ENCODE results near the gene MYLK. TPM values are rescaled to one million over a fixed set of nuclear protein-coding genes. Genes with fewer than 3 reads are reported as not detected.
A peak's percentile ranks its signal among the peaks of the same experiment; 100 is the strongest.
"Not testable (repeated sequence)": the region's sequence is repeated elsewhere in the genome, so short reads cannot be mapped to it uniquely, and the experiment has no call there.

MYLK gene
- 100 to 1,000 TPM; 129 to 162 (median 137) TPM for polyA plus RNA-seq (ENCODE audit: insufficient read length in 4 of 4)

GRCh38 chr3:123884203-123884831, at the start of gene MYLK:
MYLK (minus strand) TSS chr3:123884332; CDS start chr3:123793841, 90,491 bp downstream.
- DNase-seq (ENCODE audit: low read depth in 4 of 4, low spot score in 3 of 4) = peak; percentile 55 to 72 (median 60)

- no peak for DNase-seq (ENCODE audit: low read depth in 4 of 4, low spot score in 3 of 4)
These were observed 46.3 kb upstream of the MYLK start for GRCh38 chr3:123930445-123930844.

GRCh38 chr3:123929325-123929724, 45.2 kb upstream of the MYLK start:
- DNase-seq (ENCODE audit: low read depth in 4 of 4, low spot score in 3 of 4) = no peak

GRCh38 chr3:123926396-123926795, 42.3 kb upstream of the MYLK start:
- DNase-seq (ENCODE audit: low read depth in 4 of 4, low spot score in 3 of 4) = no peak

GRCh38 chr3:123920868-123921267, 36.7 kb upstream of the MYLK start:
- no peak for DNase-seq (ENCODE audit: low read depth in 4 of 4, low spot score in 3 of 4)

- no peak for DNase-seq (ENCODE audit: low read depth in 4 of 4, low spot score in 3 of 4)
These were observed 36.3 kb upstream of the MYLK start for GRCh38 chr3:123920383-123920782.

- DNase-seq (ENCODE audit: low read depth in 4 of 4, low spot score in 3 of 4) = no peak
These were observed 35.2 kb upstream of the MYLK start for GRCh38 chr3:123919353-123919752.

- no peak for DNase-seq (ENCODE audit: low read depth in 4 of 4, low spot score in 3 of 4)
These were observed 30.7 kb upstream of the MYLK start for GRCh38 chr3:123914829-123915228.

- no peak for DNase-seq (ENCODE audit: low read depth in 4 of 4, low spot score in 3 of 4)
These were observed 25.7 kb upstream of the MYLK start for GRCh38 chr3:123909785-123910184.

- DNase-seq (ENCODE audit: low read depth in 4 of 4, low spot score in 3 of 4) = no peak
These were observed 23.6 kb upstream of the MYLK start for GRCh38 chr3:123907720-123908119.

- DNase-seq (ENCODE audit: low read depth in 4 of 4, low spot score in 3 of 4) = no peak
These were observed 15.3 kb upstream of the MYLK start for GRCh38 chr3:123899300-123899865.

- no peak for DNase-seq (ENCODE audit: low read depth in 4 of 4, low spot score in 3 of 4)
These were observed 8.9 kb upstream of the MYLK start for GRCh38 chr3:123893012-123893411.

GRCh38 chr3:123892195-123892594, 8.1 kb upstream of the MYLK start:
- no peak for DNase-seq (ENCODE audit: low read depth in 4 of 4, low spot score in 3 of 4)

- DNase-seq (ENCODE audit: low read depth in 4 of 4, low spot score in 3 of 4) = not testable (repeated sequence)
These were observed 6.9 kb upstream of the MYLK start for GRCh38 chr3:123890991-123891390.

- not testable (repeated sequence) for DNase-seq (ENCODE audit: low read depth in 4 of 4, low spot score in 3 of 4)
These were observed 6.0 kb upstream of the MYLK start for GRCh38 chr3:123890162-123890561.

- no peak for DNase-seq (ENCODE audit: low read depth in 4 of 4, low spot score in 3 of 4)
These were observed 861 bp upstream of the MYLK start for GRCh38 chr3:123884993-123885392.

- DNase-seq (ENCODE audit: low read depth in 4 of 4, low spot score in 3 of 4) = no peak
These were observed 380 bp downstream of the MYLK start for GRCh38 chr3:123883701-123884202.

GRCh38 chr3:123883111-123883510, 1.0 kb downstream of the MYLK start:
- DNase-seq (ENCODE audit: low read depth in 4 of 4, low spot score in 3 of 4) = no peak

GRCh38 chr3:123881771-123882170, 2.4 kb downstream of the MYLK start:
- DNase-seq (ENCODE audit: low read depth in 4 of 4, low spot score in 3 of 4) = no peak

GRCh38 chr3:123880998-123881561, 3.1 kb downstream of the MYLK start:
- DNase-seq (ENCODE audit: low read depth in 4 of 4, low spot score in 3 of 4) = no peak

- DNase-seq (ENCODE audit: low read depth in 4 of 4, low spot score in 3 of 4) = no peak
These were observed 5.3 kb downstream of the MYLK start for GRCh38 chr3:123878807-123879206.

GRCh38 chr3:123877965-123878364, 6.2 kb downstream of the MYLK start:
- DNase-seq (ENCODE audit: low read depth in 4 of 4, low spot score in 3 of 4) = no peak

All from right renal pelvis (tissue), 4 donors.